Activated T-cell treated with anti-CD3 and anti-CD28 coated beads for 24 hours (primary cell): ENCODE results near the gene PLD6.

Source experiments
- DNase-seq: peaks from one replicate; pipeline ENCODE4 v3.0.0-alpha.2; 2020; ENCODE audit warnings: low read depth

The PLD6 gene

GRCh38 chr17:17227608-17228520 lies 21.7 kb upstream of the PLD6 start:
- DNase-seq, result no peak

GRCh38 chr17:17226451-17227265 lies 20.5 kb upstream of the PLD6 start:
- DNase-seq, result no peak

- no peak for DNase-seq
Observed at GRCh38 chr17:17225901-17226300, 19.8 kb upstream of the PLD6 start.

DNA sequence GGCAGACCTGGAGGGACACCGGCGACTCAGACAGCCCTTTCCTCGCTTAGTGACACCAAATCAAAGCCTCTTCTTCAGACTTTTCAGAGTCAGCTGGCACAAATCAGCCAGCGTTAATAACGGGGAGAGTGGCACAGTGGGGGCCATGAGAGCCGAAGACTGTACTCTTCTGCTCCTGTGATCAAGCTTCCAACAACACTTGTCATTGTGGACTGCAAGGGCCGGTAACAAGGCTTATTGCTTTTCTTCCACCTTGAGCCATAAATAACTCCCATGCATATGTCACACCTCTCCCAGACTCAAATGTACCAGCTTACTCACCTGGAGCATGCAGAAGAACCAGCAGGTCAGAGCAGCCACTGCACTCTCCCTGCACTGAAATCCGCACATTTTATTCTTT lies 18.0 kb upstream of the PLD6 start:
- DNase-seq, result no peak

- DNase-seq, result no peak
Observed at GRCh38 chr17:17223736-17224135, 17.6 kb upstream of the PLD6 start.

GRCh38 chr17:17221329-17221728 lies 15.2 kb upstream of the PLD6 start:
- DNase-seq, result no peak

DNA sequence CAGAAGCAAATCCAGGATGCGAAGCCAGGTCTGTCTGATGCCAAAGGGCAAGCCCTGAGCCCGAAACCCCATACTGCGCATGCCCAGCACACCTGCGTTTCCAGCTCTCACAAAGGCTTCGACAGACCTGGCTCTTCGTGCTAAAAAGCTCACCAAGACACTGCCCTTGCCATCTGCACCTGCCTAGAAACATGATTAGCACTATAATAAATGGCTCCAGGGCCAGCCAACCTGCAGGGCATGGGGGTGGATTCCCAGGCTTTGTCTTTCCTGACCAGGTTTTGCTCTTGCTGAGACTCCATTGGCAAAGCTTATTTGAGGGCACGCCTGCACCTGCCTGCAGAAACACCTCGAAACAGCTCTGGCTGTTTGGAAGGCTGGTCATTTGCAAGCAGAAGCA lies 14.4 kb upstream of the PLD6 start:
- DNase-seq, result no peak

GRCh38 chr17:17217995-17218394 lies 11.9 kb upstream of the PLD6 start:
- no peak for DNase-seq

DNA sequence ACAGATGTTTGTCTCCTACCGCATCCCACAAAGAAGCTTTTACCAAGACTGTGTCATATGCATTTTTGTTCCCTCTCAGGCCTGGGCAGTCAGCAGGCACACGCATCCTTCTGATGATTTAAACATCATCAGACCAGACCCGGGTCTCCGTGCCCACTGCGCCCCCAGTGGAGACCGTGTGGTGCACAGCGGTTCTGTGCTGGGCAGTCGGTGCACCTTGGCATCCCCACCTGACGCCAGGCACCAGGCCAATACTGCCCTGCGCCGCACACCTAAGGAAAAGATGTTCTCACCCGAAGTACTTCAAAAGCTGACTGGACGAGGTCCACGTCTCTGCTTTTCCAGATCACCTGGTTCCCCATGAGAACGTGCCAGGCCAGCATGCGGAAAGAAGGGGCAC lies 10.6 kb upstream of the PLD6 start:
- DNase-seq, result no peak

GRCh38 chr17:17216236-17216635 lies 10.1 kb upstream of the PLD6 start:
- no peak for DNase-seq

DNA sequence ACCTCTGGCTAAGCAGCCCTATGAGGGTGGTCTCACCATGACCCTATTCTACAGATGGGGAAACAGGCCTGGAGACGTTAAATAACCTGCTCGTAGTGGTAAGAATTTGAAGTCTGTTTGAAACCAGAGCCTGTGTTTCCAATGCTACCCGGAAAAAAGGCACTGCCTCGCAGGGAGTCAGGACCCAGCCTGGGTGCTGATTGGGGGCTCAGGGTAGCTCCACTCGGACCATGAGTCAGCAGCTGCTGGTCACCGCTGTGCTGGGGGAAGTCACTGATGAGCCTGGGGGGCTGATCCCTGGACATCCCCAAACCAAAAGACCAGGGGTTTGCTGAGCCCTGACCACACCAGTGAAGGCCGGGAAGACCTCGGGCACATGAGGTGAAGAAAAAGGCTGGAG lies 9.4 kb upstream of the PLD6 start:
- DNase-seq, result no peak

- no peak for DNase-seq
Observed at GRCh38 chr17:17214646-17215436, 8.7 kb upstream of the PLD6 start.

- no peak for DNase-seq
Observed at GRCh38 chr17:17213775-17214174, 7.6 kb upstream of the PLD6 start.

GRCh38 chr17:17207998-17208397 lies 1.9 kb upstream of the PLD6 start:
- DNase-seq, result no peak

- no peak for DNase-seq
Observed at GRCh38 chr17:17206913-17207335, 791 bp upstream of the PLD6 start.

DNA sequence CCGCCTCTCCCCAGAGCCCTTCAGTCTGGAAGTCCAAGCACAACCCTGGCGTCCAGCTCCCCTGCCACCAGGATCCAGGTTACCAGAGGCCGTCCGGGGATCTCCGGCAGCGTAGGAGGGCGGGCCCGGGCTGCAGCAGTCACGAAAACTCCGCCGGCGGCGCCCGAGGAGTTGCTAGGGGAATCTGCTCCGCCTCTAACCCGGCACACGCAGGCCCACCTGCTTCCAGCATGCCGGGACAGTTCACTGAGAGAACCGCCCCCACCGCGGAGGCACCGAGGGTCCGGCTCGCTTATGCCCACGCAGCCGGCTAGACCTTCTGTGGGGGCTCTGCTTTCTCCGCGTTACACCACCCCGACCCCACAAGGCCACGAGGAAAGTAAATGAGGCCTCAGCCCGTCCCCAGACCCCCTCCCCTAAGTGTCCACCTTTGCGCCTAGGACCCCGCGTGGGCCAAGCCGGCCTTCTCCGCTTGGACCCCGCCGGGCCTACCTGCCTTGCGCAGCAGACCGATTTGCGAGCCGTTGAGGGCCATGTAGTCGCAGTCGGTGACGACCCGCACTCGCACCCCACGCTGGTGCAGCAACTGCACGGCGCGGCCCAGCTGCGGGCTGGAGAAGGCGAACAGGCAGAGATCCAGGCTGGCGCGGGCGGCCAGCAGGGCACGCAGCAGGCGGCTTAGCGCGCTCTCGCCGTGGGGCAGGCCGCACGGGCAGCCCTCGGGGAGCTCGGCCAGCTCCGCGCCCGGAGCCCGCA lies 587 bp downstream of the PLD6 start:
- DNase-seq, result peak; percentile 50

DNA sequence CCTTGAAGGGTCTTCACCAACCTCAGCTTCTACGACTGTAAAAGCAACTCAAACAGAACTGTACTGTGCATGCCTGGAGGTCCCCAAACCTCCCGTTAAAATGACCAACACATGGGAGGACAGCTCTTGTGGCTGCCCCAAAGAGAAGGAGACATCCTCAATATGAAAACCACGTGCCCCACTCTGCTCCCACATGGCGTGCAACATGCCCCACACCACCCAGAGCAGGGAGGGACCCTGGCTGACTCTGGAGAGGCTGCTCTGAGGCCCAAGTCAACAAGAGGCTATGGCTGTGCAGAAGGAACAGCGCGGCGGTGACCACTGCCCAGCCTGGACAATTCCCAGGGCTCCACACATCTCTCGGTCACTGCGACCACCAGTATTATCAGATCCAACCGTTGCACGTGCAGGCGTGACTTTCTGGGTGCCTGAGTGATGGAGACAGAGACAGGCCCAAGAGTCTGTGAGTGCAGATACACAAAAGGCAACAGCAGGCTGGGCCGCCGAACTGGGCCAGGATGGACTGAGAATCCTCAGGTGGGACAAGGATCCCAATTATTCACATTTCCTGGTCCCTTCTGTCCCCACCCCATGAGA lies 1.4 kb downstream of the PLD6 start:
- DNase-seq, result no peak

- no peak for DNase-seq
Observed at GRCh38 chr17:17204041-17204591, 2.0 kb downstream of the PLD6 start.

- DNase-seq, result no peak
Observed at GRCh38 chr17:17203173-17203730, 2.9 kb downstream of the PLD6 start.

DNA sequence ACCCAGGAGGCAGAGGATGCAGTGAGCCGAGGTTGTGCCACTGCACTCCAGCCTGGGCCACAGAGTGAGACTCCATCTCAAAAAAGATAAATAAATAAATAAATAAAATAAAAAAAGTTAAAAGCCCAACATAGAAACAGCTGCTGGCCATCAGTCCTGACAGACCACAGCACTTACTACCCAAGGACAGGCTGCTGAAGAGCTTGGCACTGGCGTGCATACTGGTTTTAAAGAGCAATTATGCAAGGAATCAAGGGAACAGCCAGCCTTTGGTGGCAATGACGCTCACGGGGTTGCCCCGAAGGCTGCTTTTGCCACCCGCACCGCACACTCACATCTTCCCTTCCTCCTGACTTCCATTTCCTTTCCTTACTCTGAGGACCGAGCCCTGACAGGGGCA lies 4.2 kb downstream of the PLD6 start:
- no peak for DNase-seq

DNA sequence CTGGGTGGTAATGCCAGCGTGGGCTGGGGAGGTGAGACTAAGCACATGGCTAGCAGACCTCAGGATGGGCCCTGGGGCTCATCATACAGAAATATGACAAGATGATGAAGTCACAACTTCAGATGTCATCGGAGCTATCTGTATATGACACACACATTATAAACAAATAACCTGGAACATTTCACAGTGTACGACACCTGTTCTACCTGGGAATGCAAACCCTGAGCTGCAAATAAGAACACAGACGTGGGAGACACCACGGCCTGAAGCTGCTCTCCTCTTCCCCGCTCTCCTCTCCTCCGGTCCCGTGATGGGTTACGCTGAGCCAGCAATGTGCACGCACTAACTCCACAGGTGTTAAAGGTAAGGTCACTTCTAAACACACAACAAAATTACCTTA lies 4.9 kb downstream of the PLD6 start:
- DNase-seq, result no peak
